ENCODE data around the gene DNM3. TPM values are rescaled to one million over a fixed set of nuclear protein-coding genes. Genes with fewer than 3 reads are reported as not detected.
A peak's percentile ranks its signal among the peaks of the same experiment; 100 is the strongest.

Gene DNM3
- total RNA-seq, 1 donor from 2014 or later: 1.1 TPM

GRCh38 chr1:171800851-171801250, 40.4 kb upstream of the DNM3 start:
- no peaks in the 10 kb centered on the region for H3K27me3 ChIP-seq
- H3K4me1 Mint-ChIP-seq: peaks cover 18% of the 10 kb centered on the region
- DNase-seq (ENCODE audit: low spot score): no peak
- H3K4me2 ChIP-seq: no peak overlapping the region
- peaks cover 4% of the 10 kb centered on the region for H3K27me3 Mint-ChIP-seq (ENCODE audit: insufficient read depth, low read depth)
- no peak overlapping the region for H3K4me3 ChIP-seq
- H3K4me3 Mint-ChIP-seq: no peak overlapping the region
- no peak overlapping the region for H3K9ac ChIP-seq
- H3K27ac ChIP-seq: no peak overlapping the region
- no peak overlapping the region for H2AFZ ChIP-seq (replicated peaks)
- no peak overlapping the region for H3K27ac Mint-ChIP-seq
- H3K9me3 Mint-ChIP-seq: no peaks in the 10 kb centered on the region
- H3K36me3 ChIP-seq: no peaks in the 10 kb centered on the region
- no peaks in the 10 kb centered on the region for H3F3A ChIP-seq (ENCODE audit: low read depth)
- no peaks in the 10 kb centered on the region for H3K4me1 ChIP-seq
- H3K79me2 ChIP-seq (ENCODE audit: low read depth): no peaks in the 10 kb centered on the region
- H3K36me3 Mint-ChIP-seq: peaks cover 13% of the 10 kb centered on the region
- H3K9me3 ChIP-seq (ENCODE audit: low read depth): no peaks in the 10 kb centered on the region
- TF ChIP-seq EZH2phosphoT487 (IDR thresholded peaks at IDR 0.05) (no peak), EZH2 (IDR thresholded peaks at IDR 0.05) (no peak), CTCF (IDR thresholded peaks at IDR 0.05) (no peak)
- no peaks in the 10 kb centered on the region for H4K20me1 ChIP-seq (ENCODE audit: low read depth)

- Mint-ChIP-seq H3K36me3 (peaks cover 10% of the 10 kb centered on the region), H3K27me3 (ENCODE audit: insufficient read depth, low read depth) (peaks cover 4% of the 10 kb centered on the region), H3K9me3 (no peaks in the 10 kb centered on the region), H3K4me3 (no peak overlapping the region), H3K27ac (peak overlapping the region; percentile 29), H3K4me1 (peaks cover 18% of the 10 kb centered on the region)
- Histone ChIP-seq H3K4me1 (no peaks in the 10 kb centered on the region), H3K27ac (no peak overlapping the region), H3K36me3 (no peaks in the 10 kb centered on the region), H3K27me3 (no peaks in the 10 kb centered on the region), H3F3A (ENCODE audit: low read depth) (no peaks in the 10 kb centered on the region), H3K4me3 (no peak overlapping the region), H4K20me1 (ENCODE audit: low read depth) (no peaks in the 10 kb centered on the region), H3K9me3 (ENCODE audit: low read depth) (no peaks in the 10 kb centered on the region), H3K9ac (no peak overlapping the region), H2AFZ (replicated peaks) (no peak overlapping the region), H3K4me2 (no peak overlapping the region), H3K79me2 (ENCODE audit: low read depth) (no peaks in the 10 kb centered on the region)
- peak; percentile 73 for DNase-seq (ENCODE audit: low spot score)
- TF ChIP-seq EZH2phosphoT487 (IDR thresholded peaks at IDR 0.05): no peak
- TF ChIP-seq CTCF (IDR thresholded peaks at IDR 0.05): peak; percentile 81
Measured at GRCh38 chr1:171801487-171801891, 39.8 kb upstream of the DNM3 start.

GRCh38 chr1:171802207-171802606, 39.1 kb upstream of the DNM3 start:
- H3K27ac ChIP-seq: no peak overlapping the region
- TF ChIP-seq EZH2 (IDR thresholded peaks at IDR 0.05) (no peak), CTCF (IDR thresholded peaks at IDR 0.05) (peak; percentile 11)

More at GRCh38 chr1:171802207-171802606, 39.1 kb upstream of the DNM3 start:
- Mint-ChIP-seq H3K27ac (no peak overlapping the region), H3K4me1 (peaks cover 18% of the 10 kb centered on the region), H3K27me3 (ENCODE audit: insufficient read depth, low read depth) (peaks cover 4% of the 10 kb centered on the region), H3K4me3 (no peak overlapping the region), H3K9me3 (no peaks in the 10 kb centered on the region), H3K36me3 (peaks cover 7% of the 10 kb centered on the region)
- Histone ChIP-seq H3K4me1 (no peaks in the 10 kb centered on the region), H4K20me1 (ENCODE audit: low read depth) (no peaks in the 10 kb centered on the region), H3K4me2 (no peak overlapping the region), H3K9me3 (ENCODE audit: low read depth) (no peaks in the 10 kb centered on the region), H3F3A (ENCODE audit: low read depth) (no peaks in the 10 kb centered on the region), H3K27me3 (no peaks in the 10 kb centered on the region), H2AFZ (replicated peaks) (no peak overlapping the region), H3K79me2 (ENCODE audit: low read depth) (no peaks in the 10 kb centered on the region), H3K36me3 (no peaks in the 10 kb centered on the region), H3K9ac (no peak overlapping the region), H3K4me3 (no peak overlapping the region)
- DNase-seq (ENCODE audit: low spot score): no peak

Data from neural progenitor cell (in vitro differentiated cells).